Stimulated activated CD4-positive, alpha-beta T cell treated with anti-CD3 and anti-CD28 coated beads, Interleukin-12 subunit alpha, Interleukin-12 subunit beta, amount 100 ng/mL, for 24 hours (primary cell): ENCODE results near the gene KCNJ18.
"Not testable (repeated sequence)": the region's sequence is repeated elsewhere in the genome, so short reads cannot be mapped to it uniquely, and the experiment has no call there.

Experiments used
- DNase-seq, 2 experiments: peaks; one replicate each; pipeline ENCODE4 v3.0.0-alpha.2; 2020; ENCODE audit warnings: low read depth in 2 of 2

KCNJ18 gene

DNA sequence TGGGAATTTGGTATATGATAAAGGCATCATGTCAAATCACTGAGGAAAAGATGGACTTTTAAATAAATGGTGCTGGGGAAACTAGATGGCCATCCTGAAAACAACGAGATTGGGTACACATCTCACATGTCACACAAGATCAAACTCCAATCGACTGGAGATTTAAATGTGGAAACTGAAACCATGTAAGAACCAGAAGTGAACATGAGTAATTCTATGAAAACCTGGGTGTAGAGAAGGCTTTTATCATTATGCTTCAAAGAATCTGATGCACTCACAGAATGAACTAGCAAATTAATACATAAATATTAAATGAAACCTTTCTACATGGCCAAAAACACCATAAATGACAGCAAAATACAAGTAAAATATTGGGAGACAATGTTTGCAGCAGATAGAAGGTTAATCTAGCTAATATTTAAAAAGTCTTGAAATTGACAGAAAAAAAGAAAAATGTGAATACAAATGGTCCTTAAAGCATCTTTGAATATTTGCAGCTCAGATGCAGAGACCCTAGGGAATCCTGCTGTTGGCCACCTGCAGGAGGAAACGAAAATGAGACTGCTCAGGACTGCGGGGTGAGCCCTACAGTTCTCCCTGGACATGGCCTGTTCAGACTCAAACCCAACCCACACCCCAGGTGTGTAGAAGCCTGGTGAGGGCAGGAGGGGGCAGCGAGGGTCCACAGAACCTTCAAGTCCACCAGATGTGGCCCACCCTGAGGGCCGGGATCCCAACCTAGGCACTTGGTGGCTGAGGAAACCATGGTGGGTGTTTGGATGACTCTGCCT is 32.1 kb downstream of the KCNJ18 start:
- DNase-seq: not testable (repeated sequence)

DNA sequence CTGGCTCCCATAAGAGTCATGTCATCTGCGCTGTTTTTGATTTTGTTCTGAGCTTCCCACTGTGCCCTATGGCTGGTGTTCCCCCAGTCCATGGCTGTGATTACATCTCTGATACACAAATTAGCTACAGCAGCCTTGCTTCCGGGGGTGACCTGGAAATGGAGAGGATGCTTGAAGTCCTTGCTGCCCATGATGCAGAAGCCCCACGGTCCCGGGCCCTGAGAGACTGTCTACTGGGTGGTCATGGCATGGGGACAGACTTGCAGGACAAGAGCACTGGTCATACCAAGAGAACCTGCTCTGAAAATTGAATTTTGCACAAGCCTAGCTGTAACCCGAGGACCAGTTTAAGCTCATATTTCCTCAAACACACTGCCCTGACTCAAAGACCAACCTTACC is 38.8 kb downstream of the KCNJ18 start:
- DNase-seq: not testable (repeated sequence)

DNA sequence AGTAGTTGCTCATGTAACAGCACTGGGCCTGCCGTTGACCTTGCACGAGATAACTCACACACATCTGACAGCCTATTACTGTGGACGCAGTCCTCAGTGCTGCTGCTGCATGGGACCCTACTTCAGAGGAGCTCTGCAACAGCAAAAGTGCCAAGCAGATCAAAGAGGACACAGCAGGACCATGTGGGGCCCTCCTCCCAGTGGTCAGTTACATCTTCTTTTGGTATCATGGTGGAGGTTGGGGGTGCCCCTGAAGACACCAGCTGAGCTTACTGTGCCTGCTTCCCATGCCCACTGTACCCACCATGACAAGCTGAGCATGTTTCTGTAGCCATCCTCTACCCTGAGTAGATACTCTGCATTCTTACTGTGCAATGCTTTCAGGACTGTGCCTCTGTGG is 41.6 kb downstream of the KCNJ18 start:
- not testable (repeated sequence) for DNase-seq

DNA sequence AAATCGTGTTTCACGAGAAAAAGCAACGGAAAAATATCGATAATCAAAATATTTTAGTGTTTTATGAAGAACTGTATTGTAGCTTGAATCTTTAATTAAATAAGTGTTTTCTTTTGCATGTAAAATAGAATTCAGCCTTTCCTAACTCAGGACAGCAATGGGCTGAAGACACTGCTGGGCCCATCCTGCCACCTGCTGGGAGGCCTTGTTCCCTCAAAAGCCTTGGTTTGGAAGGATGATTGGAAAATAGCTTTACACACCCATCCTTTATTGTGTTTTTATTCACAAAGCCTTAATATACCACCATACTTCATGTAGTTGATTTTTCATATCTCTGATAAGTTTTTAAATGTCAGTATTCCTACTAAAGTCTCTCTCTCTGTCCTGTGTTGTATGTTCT is 43.5 kb downstream of the KCNJ18 start:
- not testable (repeated sequence) for DNase-seq

DNA sequence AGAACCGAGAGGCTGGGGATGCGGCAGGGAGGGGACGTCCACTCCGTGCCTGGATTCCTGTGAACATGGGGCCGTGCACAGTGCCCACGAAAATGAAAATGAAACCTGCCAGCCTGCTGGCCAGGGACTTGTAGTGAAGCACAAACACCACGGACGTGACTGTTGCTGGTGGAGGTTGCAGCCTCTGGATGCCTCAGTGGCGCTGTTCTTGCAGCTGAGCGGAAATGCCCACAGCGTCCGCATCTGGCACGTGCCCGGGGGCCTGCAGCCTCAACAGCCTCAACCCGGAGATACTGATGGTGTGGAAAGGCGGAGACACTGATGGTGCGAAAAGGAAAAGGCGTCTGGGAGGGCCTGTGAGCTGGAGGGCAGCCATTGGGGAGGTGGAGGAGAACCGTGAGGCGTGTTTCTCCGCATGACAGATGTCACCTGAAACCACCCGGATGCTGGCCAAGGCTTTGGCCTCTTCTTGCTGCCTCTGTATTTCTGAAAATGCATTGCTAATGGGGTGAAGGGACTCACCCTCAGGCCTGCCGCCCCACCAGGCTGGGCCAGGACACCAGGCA is 44.8 kb downstream of the KCNJ18 start:
- not testable (repeated sequence) for DNase-seq

DNA sequence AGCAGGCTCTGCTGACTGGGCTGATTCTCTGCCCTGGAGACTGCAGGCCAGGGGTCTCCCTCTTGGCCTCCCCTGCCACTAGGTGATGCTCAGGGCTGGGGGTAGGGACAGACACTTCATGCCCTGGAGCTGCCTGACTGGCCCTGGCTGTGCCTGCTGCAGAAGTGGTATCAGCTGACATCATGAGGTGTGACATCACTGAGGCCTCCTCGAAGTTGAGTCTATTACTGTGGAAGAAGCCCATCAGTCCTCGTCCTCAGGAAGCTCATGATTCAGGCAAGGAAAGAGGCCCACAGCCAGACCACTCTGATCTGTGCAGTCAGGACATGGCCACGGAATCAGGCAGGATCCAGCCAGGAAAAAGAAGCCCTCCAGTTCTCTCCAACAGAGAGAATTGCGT is 45.9 kb downstream of the KCNJ18 start:
- DNase-seq: not testable (repeated sequence)

DNA sequence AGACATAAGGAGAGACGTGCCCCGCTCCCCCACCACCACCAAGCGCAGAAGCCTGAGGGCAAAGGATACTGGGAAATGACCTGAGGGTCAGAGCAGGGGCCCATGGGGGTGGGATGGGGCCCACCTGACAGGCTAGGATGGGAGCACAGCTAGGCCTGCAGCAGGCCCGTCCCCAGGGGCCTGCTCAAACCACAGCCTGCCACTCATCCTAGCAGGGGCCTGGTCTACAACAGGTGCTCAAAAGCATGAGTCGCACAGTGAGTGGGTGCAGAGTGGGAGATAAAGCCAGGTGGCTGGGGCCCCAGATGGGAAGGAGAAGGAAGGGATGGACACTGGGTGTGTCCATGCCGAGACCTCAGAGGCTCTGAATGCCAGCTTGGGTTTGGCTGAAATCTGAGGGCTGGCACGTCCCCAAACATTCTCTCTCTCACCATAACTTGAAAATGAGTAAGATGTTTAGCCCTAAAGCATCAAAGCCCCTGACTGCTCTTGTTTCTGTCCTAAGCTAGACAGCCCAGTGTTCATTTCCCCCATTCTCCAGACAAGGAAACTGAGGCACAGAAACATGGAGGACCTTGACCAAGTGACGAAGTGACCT is 46.7 kb downstream of the KCNJ18 start:
- not testable (repeated sequence) for DNase-seq

DNA sequence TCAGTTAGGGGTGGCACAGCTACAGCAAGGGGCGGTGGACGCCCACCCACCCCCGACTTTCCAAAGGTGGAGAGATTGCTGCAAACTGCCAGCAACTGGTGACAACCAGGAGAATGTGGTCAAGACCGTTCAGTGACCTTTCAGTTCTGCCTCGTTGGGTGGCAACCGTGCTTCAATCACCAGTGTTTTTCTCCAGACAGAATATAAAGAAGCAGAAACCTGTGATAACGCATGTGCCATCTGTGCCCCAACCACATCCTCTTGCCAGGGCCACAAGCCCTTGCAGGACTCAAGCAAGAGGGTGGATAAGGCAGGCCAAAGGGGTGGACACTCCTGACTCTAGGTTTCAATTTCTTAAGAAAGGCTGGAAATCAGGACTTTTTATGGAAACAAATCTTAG is 47.2 kb downstream of the KCNJ18 start:
- not testable (repeated sequence) for DNase-seq

DNA sequence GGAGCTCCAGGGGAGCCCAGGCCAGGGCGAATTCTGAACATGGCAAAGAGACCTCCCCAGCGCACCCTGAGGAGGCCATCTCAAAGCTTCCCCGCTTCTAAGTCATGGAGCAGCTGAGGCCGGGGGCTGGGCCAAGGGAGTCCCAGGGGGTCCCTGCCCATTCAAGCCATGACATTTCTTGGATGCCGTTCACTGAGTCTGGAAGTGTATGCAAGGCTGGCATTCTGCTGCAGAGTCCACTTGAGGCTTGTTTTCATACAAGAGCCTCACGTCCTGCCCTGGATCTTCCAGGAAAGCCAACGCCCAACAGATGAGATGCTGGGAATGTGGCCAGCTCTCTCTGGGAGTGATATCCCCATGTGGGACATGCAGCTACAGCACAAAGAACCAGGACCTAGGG is 48.5 kb downstream of the KCNJ18 start:
- DNase-seq: not testable (repeated sequence)

DNA sequence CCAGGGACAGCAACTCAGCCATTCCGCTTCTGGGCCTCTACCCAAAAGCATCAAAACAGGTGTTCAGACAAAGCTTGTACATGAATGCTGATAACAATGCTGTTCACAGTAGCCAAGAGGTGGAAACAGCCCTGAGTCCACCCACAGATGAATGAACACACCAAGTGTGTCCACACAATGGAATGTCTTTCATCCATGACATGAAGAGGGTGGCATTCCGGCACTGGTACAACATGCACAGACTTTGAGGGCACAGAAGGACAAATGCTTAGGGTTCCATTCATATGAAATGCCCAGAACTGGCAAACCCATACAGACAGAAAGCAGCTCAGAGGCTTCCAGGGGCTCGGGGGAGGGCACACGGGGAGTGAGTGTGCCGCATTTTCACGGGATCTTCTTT is 49.2 kb downstream of the KCNJ18 start:
- DNase-seq: not testable (repeated sequence)

DNA sequence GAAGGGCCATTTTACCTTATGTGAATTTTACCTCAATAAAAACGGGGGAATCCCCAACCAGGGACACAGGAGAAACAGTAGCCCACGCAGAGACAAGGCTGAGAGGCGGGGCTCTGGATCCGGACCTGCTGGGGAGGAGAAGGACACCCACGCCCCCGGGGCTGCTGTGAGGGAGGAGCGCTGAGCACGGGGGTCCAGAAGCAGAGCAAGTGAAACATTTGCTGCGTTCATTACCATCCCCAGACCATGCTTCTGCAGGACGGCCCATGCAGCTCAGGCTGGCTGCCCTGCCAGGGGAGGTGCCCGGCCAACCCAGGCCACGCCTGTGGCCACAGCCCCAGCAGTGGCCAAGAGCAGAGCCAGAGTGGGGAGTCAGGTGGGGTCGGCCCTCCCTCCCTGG is 50.0 kb downstream of the KCNJ18 start:
- DNase-seq: no peak

DNA sequence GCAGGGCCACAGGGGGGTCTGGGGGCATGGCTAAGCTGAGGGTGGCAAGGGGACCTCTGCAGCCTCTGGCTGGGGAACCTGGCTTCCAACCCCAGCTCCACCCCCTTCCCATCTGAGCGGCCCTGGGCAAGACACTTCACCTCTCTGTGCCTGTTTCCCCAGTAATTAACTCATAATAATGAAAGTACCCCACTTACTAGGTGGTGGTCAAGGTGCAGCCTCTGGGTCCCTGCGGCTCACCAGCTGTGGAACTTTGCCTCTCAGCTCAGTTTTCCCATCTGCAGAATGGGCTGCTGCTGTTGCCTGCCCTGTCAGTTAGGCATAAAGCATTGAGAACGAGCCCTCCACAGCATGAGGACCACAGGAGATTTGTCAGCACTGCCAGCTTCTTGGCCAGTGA is 51.8 kb downstream of the KCNJ18 start:
- DNase-seq: not testable (repeated sequence)

DNA sequence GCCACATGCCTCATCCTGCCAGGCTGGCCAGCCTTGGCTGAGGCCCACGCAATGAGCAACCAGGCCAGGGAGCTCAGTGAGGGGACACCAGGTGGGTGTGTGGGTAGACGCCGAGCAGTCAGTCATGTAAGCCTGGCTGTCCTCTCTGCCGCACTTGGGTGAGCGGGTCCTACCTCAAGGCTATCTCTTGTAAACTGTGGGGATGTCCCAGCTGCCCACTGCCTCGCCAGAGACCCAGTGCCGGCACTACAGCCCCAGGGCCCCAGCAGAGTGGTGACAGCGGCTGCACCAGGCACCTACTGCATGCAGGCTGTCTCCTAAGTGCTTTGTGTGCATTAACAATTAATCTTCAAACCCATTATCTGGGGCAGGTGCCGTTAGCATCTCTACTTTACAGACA is 52.3 kb downstream of the KCNJ18 start:
- not testable (repeated sequence) for DNase-seq

DNA sequence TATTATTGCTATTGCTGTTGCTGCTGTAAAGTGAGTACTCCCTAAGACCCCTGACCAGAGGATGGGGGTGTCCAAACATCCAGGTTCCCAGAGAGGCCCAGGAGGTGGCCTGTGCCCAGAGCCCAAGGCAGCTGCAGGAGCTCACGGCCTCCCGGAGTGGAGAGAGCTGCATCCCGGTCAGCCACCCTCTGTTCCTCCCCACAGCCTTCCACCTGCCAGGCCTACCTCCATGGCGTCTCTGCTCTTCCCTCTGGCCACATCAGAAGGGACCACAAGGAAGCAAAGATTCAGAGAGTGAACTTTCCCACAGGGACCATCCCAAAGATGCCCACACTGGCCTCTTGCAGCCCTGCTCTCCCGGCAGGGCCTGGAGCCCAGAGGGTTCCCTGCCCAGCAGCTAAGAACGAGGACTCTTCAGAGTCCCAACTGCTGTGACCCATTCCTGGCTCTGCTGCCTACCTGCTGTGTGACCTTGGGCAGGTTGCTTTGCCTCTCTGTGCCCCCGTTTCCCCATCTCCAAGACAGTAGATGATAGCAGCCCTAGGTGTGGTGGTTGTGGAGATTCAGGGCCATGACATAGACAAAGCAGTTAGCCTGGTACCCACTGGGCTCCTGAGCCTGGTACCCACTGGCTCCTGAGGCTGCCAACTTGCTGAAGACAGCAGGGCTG is 53.2 kb downstream of the KCNJ18 start:
- DNase-seq: not testable (repeated sequence)

DNA sequence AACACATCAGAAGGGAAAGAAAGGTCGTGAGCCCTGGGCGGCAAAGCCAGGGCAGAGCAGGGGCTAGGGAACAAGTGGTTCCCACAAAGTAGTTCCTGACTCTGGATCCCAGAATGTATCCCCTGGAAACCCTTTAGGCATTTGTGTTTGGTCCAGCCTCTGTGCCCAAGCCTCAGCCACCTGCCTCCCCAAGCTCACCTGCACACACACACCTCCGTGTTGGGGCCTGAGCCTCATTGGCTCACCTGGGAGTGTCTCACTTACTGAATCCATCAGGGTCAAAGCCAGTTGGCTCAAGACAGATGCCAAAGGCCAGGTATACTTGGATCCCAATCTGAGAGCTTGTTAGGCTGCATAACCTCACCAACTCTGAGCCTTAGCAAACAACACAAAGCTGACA is 54.1 kb downstream of the KCNJ18 start:
- DNase-seq: not testable (repeated sequence)

DNA sequence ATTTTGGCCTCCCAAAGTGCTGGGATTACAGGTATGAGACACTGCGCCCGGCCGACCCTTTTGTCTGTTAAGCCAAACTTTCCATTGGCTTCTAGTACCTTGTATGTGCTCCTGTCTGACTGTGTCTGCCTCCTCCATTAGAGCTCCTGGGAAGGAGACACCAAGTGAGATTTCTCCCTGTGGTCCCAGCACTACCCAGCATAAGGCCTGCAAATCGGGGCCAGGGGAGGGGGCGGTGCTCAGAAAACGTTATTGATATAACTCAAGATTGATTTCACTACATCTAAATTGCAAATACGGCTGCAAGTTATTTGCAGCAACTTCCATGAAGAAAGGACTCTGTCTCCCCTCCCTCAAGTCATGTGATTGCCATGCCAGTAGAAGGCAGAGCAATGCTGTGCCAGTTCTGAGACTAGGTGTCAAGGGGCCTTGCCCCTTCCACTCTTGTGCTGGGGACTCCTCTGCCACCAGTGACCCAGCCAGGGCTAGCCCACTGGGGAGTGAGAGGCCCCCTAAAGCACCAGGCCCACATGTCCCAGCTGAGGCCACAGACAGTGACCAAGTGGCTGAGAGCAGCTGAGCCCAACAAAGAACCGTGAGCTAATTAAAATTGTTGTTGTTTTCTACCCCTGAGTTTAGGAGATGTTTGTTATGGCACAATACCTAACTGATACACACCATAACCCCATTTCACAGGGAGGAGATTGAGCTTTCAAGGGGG is 55.0 kb downstream of the KCNJ18 start:
- not testable (repeated sequence) for DNase-seq

DNA sequence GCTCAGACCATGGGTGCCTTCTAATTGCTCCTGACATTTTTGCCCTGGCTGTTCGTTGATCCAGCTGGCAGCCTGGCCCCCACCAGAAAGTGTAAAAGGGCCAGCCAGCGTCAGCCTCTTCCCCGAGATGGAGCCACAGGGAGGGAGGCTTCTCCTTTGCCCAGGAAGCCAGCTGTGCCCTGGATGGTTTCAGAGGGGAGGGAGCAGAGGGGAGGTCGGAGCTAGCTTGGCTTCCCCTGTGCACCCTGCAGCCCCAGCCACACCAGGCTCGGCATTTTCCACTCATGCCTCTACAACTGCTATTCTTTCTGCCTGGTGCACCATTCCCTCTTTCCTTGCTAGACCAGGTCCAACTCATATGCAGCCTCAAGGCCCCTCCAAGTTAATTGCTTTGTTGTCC is 56.4 kb downstream of the KCNJ18 start:
- DNase-seq: not testable (repeated sequence)

DNA sequence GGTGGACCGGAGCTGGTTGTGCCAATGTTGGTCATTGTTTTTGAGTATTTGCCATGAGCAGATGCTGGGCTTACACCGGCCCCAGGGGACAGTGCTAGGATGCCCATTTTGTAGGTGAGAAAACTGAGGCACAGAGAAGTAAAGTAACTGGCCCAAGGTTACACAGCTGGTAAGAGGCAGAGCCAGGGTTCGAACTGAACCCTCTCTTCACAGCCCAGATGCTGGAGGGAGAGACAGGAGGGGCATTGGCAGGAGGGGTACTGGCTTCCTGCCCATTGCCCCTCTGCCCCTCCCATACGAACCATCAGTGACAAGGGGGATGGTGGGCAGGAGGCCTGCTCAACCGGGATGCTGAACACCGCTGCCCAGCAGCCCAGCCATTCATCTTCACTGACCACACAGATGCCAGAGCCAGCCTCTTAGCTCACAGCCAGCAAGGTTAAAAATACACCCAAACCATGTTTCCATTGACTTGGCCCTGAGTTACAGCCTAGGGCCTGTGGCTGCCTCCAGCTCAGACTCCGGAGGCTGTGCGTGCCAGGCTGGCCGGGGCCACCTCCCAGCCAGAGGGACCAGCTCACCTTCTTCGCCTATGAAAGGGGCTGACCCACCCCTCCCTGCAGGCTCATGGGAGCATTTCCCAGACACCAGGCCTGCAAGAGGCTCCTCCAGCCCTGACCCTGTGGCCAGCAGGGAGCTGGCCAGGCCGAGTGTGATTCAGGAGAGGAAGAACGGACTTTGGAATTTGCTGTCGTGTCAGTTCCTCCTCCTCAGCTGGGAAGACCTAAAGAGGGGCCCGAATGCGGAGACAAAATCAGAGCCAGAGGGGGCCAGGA is 57.6 kb downstream of the KCNJ18 start:
- not testable (repeated sequence) for DNase-seq

DNA sequence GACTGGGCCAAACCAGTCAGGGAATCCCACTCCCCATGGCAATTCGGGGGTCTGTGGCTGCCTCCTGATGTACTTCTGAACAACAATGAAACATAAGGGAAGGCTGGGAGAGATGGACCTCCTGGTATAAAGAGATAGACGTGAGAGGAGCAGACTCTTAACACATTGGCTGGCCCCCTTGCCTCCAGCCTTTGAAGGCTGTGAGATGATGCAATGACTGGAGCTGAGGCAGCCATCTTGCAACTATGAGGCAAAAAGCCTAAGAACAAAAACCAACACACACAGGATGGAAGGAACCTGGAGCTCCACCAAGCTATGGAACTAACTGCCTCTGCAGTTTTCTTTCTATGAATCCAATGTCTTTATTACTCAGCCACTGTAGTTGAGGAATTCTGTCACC is 58.8 kb downstream of the KCNJ18 start:
- DNase-seq: not testable (repeated sequence)
